ENCODE measurements around the gene CD44. TPM values are rescaled to one million over a fixed set of nuclear protein-coding genes. Genes with fewer than 3 reads are reported as not detected.

The CD44 gene
- total RNA-seq, 6 experiments from 2014 or later, result 12.2 to 64.1 (median 22.9) TPM

DNA sequence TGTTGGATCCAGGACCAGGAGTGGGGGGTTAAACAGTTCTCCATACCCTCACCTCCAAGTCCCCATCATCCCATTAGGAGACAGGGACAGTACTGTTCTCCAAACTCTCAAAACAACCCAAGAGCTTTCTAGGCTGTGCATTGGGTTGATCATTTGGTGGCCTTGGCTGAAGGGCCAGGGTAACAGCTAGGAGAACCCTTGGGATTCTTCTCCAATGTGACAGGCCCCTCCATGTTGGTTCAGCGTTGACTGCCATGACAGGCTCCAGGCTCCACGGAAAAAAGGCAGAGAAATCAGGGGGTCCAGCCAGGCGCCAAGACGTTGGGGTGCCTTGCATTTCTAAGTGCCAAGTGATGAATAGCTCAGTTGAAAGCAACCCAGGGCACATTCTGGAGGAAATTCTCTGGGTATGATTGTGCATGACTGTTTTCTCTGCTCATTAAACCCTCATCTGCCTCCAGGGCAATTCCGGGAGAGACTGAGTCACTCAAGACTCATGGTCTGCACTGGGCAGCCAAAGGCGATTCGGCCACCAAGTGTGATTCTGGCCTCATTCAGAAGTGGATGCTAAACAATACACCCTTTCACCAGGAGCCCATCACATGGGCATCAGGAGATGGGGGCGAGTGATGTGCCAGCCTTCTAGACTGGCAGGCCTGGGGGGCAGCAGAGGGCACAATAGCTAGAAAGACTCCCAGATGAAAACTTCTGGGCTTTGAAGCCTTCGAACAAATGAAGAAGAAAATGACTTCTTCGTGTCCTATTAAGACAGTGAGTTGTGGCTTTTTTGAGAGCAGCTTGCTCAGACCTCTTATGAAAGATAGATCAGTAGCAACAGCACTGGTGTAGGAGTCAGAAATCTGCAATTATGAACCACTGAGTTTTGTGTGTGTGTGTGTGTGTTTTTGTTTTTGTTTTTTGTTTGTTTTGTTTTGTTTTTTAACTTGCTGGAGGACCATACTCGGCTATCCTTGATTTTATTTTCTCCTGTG, 27.7 kb downstream of the CD44 start:
- intact Hi-C loops (cut with DNase I), result no loop called here
- DNase-seq, result no peak
- Histone ChIP-seq H3K4me1 (peaks cover 0 to 8% (median 0%) of the 10 kb centered on the region in 4 donors), H3K27ac (peak overlapping the region; percentile 16 to 43 (median 21)), H3K36me3 (no peaks in the 10 kb centered on the region), H3K27me3 (no peaks in the 10 kb centered on the region), H3K9me3 (no peaks in the 10 kb centered on the region), H3K4me3 (no peak overlapping the region)
- ATAC-seq, result no peak
- no peak for TF ChIP-seq POLR2A (IDR thresholded peaks at IDR 0.05)
- TF ChIP-seq, protein P1, sequence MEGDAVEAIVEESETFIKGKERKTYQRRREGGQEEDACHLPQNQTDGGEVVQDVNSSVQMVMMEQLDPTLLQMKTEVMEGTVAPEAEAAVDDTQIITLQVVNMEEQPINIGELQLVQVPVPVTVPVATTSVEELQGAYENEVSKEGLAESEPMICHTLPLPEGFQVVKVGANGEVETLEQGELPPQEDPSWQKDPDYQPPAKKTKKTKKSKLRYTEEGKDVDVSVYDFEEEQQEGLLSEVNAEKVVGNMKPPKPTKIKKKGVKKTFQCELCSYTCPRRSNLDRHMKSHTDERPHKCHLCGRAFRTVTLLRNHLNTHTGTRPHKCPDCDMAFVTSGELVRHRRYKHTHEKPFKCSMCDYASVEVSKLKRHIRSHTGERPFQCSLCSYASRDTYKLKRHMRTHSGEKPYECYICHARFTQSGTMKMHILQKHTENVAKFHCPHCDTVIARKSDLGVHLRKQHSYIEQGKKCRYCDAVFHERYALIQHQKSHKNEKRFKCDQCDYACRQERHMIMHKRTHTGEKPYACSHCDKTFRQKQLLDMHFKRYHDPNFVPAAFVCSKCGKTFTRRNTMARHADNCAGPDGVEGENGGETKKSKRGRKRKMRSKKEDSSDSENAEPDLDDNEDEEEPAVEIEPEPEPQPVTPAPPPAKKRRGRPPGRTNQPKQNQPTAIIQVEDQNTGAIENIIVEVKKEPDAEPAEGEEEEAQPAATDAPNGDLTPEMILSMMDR (IDR thresholded peaks at IDR 0.05), result no peak
- WGBS (ENCODE audit: insufficient coverage, low coverage, low lambda C conversion rate, missing lambda C conversion rate), result 61% methylated on average over 3 of the region's 11 CpGs

DNA sequence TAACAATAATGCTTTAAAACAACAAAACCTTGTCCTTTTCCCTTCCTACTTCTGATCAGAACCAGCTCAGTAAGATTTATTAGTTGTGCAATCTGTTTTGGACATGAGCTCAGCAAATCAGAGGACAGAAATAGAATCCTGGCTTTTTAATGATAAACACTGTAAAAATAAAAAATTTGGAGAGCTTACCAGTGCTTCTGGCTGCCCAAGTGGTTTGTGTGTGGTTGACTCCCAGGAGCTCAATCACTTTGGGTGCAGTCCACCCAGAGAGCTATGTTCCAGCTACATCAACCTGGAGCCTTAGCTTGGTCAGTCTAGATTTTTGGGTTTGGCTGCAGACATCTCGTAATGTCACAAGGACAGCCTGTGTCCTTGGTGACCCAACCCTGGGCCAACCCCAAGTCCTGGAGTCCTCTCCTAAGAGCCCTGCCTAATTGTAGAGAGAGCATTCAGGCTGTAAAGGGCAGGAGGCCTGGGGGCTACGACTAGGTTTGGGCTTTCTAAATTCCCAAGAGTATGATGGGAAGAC, 28.5 kb downstream of the CD44 start:
- H3K4me3 ChIP-seq, result no peak overlapping the region
- DNase-seq (no peak), ATAC-seq (peak in 2 of 4 donors; percentile 28 to 40)
- no peaks in the 10 kb centered on the region for H3K27me3 ChIP-seq
- no peak for TF ChIP-seq POLR2A (IDR thresholded peaks at IDR 0.05)
- TF ChIP-seq, protein P1 (IDR thresholded peaks at IDR 0.05), result no peak
- H3K9me3 ChIP-seq, result no peaks in the 10 kb centered on the region
- peaks cover 0 to 8% (median 0%) of the 10 kb centered on the region in 4 donors for H3K4me1 ChIP-seq
- H3K27ac ChIP-seq, result peak overlapping the region in 2 of 3 donors; percentile 36 to 43
- no CpG with 5 or more reads among the region's 2 CpGs for WGBS (ENCODE audit: insufficient coverage, low coverage, low lambda C conversion rate, missing lambda C conversion rate)
- intact Hi-C loops (cut with DNase I), result no loop called here
- no peaks in the 10 kb centered on the region for H3K36me3 ChIP-seq

DNA sequence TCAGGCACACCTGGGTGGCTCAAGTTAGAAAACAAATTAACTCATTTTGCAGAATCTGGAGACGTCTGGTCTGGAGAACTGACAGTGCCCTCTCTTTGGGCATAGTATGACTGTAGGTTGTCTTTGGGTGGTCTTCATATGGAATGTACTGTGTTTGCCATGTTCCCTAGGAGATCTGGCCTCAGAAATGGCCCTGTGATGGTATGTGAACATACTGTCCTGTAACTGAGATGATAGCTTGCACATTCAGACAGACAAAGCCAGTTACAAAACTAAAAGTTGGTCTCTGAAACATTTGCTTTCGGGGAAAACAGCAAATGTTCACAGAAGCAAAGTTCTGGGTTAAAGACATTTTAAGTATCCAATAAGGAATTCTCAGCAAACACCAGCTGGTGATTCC, 29.7 kb downstream of the CD44 start:
- Histone ChIP-seq H3K4me1 (peaks cover 0 to 18% (median 2%) of the 10 kb centered on the region in 4 donors), H3K4me3 (no peak overlapping the region), H3K27ac (no peak overlapping the region), H3K9me3 (no peaks in the 10 kb centered on the region), H3K27me3 (no peaks in the 10 kb centered on the region), H3K36me3 (no peaks in the 10 kb centered on the region)
- DNase-seq (no peak), ATAC-seq (no peak)
- intact Hi-C loops (cut with DNase I), result no loop called here
- 93% methylated on average over 2 of the region's 2 CpGs for WGBS (ENCODE audit: insufficient coverage, low coverage, low lambda C conversion rate, missing lambda C conversion rate)
- no peak for TF ChIP-seq POLR2A (IDR thresholded peaks at IDR 0.05)
- TF ChIP-seq, protein P1 (IDR thresholded peaks at IDR 0.05), result no peak

DNA sequence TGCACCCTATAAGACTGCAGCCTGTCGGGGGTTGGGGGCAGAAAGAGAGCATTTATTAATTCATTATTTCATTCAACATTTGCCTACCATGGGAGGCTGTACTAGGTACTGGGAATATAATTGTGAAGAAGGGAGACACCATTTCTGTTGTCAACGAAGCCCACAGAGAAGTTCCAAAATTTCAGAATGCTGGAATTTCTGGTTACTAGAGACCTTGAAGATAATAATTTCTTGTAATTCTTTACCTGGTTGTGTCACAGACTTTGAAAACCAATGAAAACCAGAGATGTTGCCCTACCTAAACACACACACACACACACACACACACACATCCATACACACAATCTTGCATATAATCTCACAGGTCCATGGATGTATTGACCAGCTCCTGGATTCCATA, 30.1 kb downstream of the CD44 start:
- intact Hi-C loops (cut with DNase I), result no loop called here
- Histone ChIP-seq H3K4me3 (no peak overlapping the region), H3K9me3 (no peaks in the 10 kb centered on the region), H3K4me1 (peaks cover 0 to 23% (median 4%) of the 10 kb centered on the region in 4 donors), H3K27ac (no peak overlapping the region), H3K36me3 (no peaks in the 10 kb centered on the region), H3K27me3 (no peaks in the 10 kb centered on the region)
- 91% methylated on average over 2 of the region's 2 CpGs for WGBS (ENCODE audit: insufficient coverage, low coverage, low lambda C conversion rate, missing lambda C conversion rate)
- no peak for DNase-seq
- TF ChIP-seq, protein P1 (IDR thresholded peaks at IDR 0.05), result no peak
- TF ChIP-seq POLR2A (IDR thresholded peaks at IDR 0.05), result no peak
- ATAC-seq, result no peak

Data from right lobe of liver (tissue), 6 donors.